Left renal cortex interstitium (tissue), 4 donors: ENCODE data around the gene FCF1. TPM values are rescaled to one million over a fixed set of nuclear protein-coding genes. Genes with fewer than 3 reads are reported as not detected.
A peak's percentile ranks its signal among the peaks of the same experiment; 100 is the strongest.

Source experiments
- DNase-seq, 4 donors: peaks; one replicate each; pipeline ENCODE4 v3.0.0-alpha.2; 2013; ENCODE audit warnings: low read depth in 4 of 4, low spot score in 2 of 4, missing footprints in 1 of 4
- polyA plus RNA-seq, 4 donors: library from polyadenylated mRNA; unstranded; fragments of 120-200 nt; gene quantifications; one replicate each; pipeline ENCODE4 v1.2.1, GENCODE V29; 2013; ENCODE audit not compliant: insufficient read length in 4 of 4

FCF1 gene
- polyA plus RNA-seq, 4 donors: 51.2 to 69.7 (median 58.6) TPM

DNA sequence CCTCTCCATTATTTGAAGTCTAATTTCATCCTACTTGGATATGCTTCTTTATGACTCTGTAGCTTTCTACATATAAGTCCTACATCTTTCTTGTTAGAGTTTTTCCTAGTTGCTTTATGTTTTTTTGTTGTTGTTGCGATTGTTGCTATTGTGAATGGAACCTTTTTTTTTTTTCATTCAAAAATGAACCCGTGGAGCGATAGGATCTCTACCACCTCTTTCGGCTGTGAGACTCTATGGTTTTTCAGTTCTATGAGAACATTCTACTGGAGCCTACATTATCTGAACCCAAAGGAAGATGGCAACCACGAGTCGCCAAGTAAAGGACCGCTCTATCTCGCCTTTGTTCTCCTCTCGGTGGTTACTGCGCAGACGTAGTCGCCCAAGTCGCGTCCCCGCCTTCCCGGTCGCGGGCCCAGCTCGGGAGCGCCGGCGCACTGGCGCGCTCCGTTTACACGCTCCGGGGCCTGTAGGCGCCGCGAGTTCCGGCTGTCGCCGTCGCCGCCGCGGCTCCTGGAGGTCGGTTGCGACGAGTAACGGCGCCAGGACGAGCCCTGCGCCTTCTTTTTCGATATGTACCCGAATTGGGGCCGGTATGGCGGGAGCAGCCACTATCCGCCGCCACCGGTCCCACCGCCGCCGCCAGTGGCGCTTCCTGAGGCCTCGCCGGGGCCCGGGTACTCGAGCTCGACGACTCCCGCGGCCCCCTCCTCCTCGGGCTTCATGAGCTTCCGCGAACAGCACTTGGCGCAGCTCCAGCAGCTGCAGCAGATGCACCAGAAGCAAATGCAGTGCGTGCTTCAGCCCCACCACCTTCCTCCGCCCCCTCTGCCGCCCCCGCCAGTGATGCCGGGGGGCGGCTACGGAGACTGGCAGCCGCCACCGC lies 50.2 kb downstream of the FCF1 start, which contains the start of gene YLPM1:
TSS of gene YLPM1 (plus strand) at position 400 of the 886 bp plus-strand sequence. CDS start at position 574, 174 bp downstream.
- DNase-seq: peak; percentile 88 to 95 (median 90)

- no peak for DNase-seq
Observed at GRCh38 chr14:74763803-74764531, 51.0 kb downstream of the FCF1 start.

DNA sequence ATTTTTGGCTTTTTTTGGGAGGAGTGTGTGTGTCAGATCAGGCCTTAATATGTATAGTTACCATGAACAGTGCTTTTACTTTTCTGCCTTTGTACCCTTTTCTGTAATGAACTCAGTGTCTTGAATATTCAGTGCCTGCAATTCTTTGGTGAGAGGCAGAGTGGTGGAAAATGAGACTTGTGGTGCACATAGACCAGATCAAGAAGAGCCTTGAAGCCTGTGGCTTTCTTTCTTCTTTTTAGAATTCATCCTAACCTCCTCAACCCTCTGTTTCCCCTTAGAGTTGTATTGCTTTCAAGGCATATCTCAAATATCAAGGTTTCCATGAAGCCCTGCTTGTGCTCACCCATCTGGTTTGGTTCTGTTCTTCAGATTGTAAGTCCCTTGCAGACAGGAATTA lies 52.8 kb downstream of the FCF1 start:
- no peak for DNase-seq

DNA sequence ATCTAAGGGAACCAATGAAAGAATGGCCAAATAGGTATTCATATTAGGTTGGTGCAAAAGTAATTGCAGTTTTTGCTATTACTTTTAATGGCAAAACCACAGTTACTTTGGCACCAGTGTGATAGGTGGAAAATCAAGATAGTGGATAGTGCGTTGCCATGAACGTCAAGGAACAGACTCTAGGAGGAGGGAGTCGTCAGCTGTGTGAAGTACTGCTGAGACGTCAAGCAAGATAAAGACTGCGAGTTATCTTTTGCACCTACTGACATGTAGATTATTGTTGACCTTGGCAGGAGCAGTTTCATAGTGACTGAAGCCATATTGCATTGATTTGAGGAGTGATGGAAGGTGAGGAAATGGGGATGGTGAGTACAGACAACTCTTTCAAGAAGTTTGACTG lies 58.5 kb downstream of the FCF1 start:
- DNase-seq: no peak

- DNase-seq: no peak
Observed at GRCh38 chr14:74784634-74785033, 71.7 kb downstream of the FCF1 start.

DNA sequence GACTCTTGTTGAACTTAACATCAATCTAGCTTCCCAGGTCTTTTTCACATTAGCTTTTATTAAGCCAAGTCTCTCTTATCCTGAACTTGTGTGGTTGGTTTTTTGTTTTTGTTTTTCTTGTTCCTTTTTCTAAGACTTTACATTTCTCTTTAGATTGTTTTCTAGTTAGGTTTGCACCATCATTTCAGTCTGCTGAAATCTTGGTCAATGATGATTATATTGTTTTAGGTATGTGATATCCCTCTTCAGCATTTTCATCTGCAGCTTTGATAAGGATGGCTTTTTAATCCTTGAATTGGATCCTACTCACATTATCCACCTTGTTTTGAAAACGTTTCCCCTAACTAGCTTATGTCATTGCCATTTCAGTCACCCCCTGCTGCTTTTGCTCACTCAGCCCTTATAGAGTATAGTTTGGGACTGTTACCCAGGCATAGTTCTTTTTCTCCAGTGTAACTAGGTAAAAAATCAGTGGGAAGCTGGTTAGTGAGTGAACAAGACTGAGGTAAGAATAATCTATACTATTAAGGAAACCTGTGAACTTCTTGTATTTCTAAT lies 72.2 kb downstream of the FCF1 start:
- DNase-seq: no peak

DNA sequence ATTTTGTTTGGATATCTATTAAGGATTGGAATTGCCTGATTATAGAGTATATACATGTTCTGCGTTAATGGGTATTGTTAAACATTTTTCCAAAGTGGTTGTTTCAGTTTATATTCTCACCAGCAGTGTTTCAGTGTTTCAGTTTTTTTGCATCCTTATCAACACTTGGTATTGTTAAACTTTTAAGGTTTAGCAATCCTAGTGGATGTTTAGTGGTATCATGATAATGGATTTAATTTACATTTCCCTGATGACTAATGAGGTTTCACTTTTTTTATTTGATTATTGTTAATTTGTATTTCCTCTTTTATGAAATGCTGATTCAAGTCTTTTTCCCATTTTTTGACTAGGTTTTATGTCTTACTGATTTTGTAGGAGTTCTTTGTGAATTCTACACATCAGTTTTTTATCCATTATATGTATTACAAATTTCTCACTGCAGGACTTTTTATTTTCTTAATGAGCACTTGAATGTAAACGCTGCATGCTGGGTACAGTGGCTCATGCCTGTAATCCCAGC lies 73.9 kb downstream of the FCF1 start:
- DNase-seq: no peak

Other genes starting within 250 kb of the FCF1 start
- 100 to 1,000 TPM; 302 to 330 (median 316) TPM for gene NPC2, start 219.8 kb upstream of the FCF1 start, polyA plus RNA-seq
- gene ISCA2, start 219.4 kb upstream of the FCF1 start, polyA plus RNA-seq: 10 to 100 TPM; 36.1 to 43.5 (median 42.7) TPM
- 1 to 10 TPM; 2.6 to 4.9 (median 3.4) TPM for gene LTBP2, start 100.9 kb upstream of the FCF1 start, polyA plus RNA-seq
- gene AREL1, start 64 bp upstream of the FCF1 start, polyA plus RNA-seq: 10 to 100 TPM; 33.5 to 38.0 (median 35.0) TPM
- gene YLPM1, start 50.2 kb downstream of the FCF1 start, polyA plus RNA-seq: 100 to 1,000 TPM in 2 of 4 donors, 10 to 100 TPM in 2; 66.7 to 109 (median 92.9) TPM
- gene PROX2, start 163.0 kb downstream of the FCF1 start, polyA plus RNA-seq: 1 to 10 TPM in 2 of 4 donors, under 1 TPM in 2; 0.38 to 4.0 (median 1.6) TPM
- 100 to 1,000 TPM; 103 to 135 (median 125) TPM for gene DLST, start 168.8 kb downstream of the FCF1 start, polyA plus RNA-seq
- gene RPS6KL1, start 210.1 kb downstream of the FCF1 start, polyA plus RNA-seq: 1 to 10 TPM; 1.0 to 2.1 (median 1.7) TPM
- gene PGF, start 242.5 kb downstream of the FCF1 start, polyA plus RNA-seq: 10 to 100 TPM in 2 of 4 donors, 1 to 10 TPM in 2; 7.0 to 10.7 (median 9.9) TPM